GM10847 (cell line): ENCODE data around the gene TCF7L1.

Source experiments
- POLR2A ChIP-seq: IDR thresholded peaks from 2 replicates; pipeline ENCODE4 v1.6.1; 2011; ENCODE audit not compliant: insufficient read length; ENCODE audit errors: extremely low read depth

Gene TCF7L1

DNA sequence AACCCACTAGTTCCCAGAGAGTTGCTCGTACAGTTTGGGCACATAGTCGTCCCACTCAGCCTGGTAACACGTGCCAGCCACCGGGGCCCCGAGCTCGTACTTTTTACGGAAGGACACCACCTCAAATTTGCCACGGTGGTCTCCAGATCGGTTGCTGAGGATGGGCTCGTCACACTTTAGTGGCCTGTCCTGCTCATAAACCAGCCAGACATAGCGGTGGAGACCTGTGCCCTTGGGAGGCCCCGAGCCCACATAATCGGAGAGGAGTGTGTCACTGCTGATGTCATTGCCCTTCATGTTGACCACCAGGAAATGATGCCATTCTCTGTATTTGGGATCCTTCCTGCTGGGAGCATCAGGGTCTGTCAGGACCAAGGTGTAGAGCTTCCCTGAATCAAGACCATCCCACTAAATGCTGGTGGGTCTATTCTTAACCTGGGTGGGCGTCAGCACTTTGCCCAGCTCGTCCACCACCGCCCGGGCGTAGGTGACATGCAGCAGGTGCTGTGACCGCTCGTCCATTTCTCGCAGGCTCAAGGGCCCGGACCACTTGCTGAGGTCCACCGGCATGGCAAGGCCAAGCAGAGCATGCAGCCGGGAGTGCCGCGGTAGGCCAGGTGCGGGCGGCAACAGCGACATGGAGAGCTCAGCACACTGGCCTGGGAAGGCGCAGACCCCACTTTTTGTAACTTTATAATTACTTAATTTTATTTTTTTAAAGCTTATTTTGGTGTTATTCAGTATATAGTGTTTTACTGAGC, 208.3 kb downstream of the TCF7L1 start:
- TF ChIP-seq POLR2A = no peak

DNA sequence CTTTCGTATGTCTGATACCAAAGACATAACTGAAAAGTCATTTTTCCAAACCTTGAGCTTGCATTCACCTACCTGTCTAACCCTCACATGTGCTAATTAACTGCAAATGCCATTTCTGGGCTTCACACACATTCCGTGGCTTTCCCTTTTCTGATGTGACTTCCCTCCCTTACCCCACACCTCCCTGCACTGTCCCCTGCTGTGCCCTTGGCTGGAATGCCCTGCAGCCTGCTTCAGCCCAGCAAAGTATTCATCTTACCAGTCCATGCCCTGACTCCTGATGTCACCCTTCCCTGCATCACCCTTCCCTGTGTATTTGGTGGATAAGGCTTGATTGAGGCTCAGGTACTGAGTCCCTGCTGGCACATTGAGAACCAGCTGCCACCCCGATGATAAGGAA, 209.0 kb downstream of the TCF7L1 start:
- TF ChIP-seq POLR2A = no peak

DNA sequence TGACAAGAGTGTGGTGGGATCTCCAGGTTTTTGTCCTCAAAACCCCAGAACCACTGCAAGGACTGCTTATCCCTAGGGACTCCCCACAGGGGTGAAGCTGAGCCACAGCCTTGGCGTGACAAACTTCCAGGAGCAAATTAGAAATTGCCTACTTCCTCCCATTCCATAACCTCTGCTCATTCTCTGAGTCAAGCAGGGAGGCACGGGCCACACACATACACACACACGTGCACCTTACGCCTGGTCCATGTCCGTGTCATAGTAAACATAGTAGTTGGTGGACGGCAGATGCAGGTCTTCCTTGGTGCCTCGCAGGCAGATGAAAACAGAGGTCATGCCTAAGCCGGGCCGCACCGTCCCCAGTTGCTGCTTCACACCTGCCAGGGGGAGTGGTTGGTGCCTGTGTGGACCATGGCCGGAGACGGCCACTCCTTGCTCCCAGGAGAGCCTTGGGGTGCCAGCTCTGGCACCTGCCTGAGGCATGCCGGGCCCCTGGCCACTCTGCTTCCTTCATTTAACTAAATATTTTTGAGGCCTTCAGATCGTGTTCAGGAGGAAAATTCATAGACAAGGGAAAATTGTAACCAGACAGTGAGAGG, 211.3 kb downstream of the TCF7L1 start:
- no peak for TF ChIP-seq POLR2A

DNA sequence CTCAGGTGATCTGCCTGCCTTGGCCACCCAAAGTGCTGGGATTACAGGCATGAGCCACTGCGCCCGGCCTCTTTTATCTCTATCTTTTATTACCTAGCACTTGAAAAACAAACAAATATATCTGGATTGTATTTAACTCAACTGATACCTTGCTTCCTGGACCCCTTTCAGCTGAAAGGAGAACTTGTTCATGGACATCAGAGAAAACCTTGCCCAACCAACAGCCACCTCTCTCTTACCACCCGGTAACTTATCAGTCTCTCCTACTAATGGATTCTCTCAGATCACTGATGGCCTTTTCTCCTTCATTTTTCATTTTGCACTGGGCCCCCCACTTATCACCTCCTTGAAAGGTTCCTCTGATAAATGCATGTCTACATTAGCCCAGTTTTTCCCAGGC, 214.4 kb downstream of the TCF7L1 start:
- no peak for TF ChIP-seq POLR2A

DNA sequence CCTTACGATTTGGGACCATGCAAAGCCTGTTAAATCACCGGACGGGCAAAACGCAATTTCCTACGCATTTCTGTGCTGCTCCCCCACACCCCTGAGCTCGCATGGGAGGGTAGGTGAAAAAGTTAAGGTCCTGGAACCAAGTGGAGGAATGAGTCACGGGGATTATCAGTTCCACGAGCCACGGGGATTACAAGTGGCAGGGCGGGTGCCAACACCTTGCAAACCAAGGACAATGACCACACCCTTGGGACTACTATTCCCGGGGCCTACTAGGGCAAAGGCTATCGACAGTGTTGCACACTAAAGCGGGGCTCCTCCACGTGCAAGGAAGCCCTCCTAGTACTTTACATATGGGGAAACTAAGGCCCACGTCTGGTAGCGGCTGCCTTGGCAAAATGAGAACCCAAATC, 220.7 kb downstream of the TCF7L1 start:
- TF ChIP-seq POLR2A = no peak

DNA sequence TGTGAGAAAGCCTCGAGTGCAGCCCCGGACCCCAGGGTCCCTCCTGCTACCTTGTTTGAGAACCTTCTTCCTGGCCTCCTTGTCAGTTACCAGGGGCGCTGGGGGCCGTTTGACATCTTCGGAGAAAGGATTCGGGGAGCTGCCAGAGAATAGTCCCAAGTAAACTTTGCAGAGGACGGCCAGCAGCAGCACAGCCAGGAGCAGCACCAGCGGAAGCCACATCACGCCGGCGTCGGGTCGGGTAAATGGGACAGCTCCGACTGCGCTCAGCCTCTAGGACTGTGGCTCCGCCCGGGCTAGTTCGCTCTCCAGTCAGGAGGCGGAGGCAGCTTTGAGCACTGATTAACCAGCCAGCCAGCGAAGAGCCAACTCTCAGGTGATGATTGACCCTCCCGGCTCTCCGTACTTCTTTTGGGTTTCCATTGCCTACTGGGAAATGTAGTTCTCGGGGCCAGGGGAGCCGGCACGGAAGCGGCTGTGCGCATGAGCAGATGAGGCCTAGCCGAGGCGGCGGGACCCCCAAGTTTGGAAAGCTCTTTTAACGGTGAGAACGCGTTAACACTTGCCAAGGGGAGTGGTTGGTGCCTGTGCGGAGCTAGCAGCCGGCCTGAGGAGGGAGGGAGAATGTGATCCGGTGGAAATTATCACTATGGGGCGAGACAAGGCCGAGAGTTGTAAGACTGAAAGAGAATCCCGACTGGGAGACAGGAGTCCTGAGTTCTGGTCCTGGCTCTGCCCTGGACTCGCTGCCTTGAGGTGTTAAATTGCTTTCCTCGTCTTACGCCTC, 221.3 kb downstream of the TCF7L1 start, which contains the start of the genes ELMOD3 and RETSAT:
Gene ELMOD3 (plus strand): TSS at position 484 of the 787 bp plus-strand sequence. CDS start 2,430 bp downstream, outside the sequence.
Gene RETSAT (minus strand): TSS at position 243 of the 787 bp plus-strand sequence. CDS start 21 bp downstream, at position 222.
- peak; percentile 98 for TF ChIP-seq POLR2A

DNA sequence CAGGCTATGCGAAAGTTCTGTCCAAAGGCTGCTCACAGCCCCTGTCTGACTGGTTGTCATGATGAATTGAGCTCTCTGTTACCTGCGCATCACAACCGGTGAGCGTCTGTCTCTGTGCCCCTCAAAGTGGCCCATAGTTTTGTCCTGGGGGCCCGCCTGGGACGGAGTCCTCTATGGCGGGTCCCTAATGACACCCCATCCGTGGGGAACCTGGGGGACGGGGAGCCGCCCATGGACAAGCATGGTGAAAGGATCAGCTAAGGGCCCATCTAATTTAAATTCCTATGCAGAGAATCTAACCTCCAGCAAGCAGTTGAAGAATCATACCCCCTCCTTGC, 221.8 kb downstream of the TCF7L1 start:
- no peak for TF ChIP-seq POLR2A

DNA sequence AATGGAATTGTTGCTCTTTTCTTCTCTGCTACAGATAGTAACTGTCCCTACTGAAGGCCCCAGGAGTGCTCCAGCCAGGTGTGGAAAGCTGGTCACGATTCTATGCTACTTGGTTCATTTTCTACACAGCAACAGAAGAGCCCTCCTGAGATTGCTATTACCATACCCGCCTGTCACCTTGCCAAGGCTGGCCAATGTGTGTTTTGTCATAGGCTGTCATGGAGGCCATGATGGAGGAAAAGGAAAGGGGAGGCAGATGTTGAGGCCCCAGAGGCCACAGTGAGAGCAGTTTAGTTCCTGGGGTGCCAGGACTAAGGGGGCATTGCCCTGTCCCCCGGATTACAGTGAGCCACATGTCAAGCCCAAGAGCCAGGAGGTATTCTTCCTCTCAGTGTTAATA, 222.3 kb downstream of the TCF7L1 start:
- no peak for TF ChIP-seq POLR2A

DNA sequence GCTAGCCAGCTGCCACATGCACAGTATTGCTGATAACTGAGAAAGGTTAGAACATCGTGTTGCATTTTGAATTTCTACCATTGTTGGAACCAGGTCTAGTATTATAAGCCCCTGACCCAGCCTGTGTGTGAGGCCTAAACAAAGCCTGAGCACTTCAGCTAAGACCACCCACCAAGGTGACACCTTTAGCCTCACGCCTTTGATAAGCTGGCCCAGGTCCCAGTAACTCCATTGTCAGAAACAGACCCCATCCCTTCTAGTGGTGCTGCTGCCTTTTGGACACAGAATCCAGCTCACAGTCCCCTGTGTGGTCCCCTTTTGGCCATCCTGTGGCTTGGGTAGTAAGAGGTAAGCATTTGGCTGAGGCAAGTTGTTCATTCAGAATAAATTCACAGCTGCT, 223.0 kb downstream of the TCF7L1 start:
- no peak for TF ChIP-seq POLR2A

DNA sequence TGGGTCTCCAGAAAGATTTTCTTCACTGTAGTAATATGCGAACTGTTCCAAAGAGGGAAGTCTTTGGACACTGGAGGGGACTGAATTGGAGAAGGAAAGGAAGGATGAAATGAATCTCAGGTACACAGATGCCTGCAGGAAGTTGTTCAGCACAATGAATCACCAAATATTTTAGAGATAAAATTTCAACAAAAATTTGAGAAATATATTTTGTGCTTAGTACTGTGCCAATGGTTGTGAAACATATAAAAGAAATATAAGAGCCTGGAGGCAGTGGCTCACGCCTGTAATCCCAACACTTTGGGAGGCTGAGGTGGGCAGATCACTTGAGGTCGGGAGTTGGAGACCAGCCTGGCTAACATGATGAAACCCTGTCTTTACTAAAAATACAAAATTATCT, 224.5 kb downstream of the TCF7L1 start:
- TF ChIP-seq POLR2A = no peak
